NAMALWA (cell line): ENCODE measurements around the gene ARHGEF4.

ENCODE experiments used
- DNase-seq: peaks from one replicate; pipeline ENCODE4 v3.0.0-alpha.2; 2015; ENCODE audit warnings: low spot score

ARHGEF4 gene

DNA sequence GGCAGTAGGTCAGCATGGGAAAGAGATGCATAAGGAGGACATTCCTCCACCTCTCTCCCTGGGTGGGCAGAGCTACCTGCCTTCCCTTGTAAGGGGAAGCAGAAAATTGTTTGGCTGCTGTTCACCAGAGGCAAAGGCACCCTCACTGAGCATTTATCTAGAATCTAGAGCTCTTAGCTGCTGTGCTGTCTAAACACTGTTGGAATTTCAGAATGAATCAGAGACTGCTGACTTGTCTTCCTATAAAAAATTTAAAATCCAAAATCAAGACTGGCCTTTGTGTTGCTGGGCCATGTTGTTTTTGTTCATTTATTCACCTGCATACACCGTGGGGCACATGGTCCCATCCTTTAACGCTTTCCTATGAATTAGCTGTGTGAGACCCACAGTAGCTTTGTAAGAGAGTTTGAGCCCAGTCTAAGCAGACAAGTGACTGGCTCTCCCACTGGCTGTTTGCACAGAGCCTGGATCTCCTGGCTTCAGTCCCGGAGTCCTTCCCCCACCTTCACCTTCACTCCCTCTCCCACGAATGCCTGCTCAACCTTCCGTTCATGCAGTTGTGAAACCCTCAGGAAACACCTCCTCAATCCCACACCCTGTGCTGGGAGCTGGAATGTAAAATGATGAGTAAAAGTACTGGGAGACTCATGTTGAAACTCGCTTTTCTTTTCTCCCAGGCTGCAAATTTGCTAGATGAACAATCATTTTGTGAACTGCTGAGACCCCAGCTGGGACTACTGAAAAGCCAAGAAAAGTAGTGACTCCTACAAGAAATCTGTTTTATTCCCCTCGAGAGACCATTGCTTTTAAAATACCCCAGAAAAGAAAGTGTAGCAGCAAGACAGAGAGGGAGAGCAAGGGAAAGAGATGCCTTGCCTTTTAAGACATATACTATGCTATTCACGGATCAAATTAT is 180.4 kb downstream of the ARHGEF4 start:
- no peak for DNase-seq

DNA sequence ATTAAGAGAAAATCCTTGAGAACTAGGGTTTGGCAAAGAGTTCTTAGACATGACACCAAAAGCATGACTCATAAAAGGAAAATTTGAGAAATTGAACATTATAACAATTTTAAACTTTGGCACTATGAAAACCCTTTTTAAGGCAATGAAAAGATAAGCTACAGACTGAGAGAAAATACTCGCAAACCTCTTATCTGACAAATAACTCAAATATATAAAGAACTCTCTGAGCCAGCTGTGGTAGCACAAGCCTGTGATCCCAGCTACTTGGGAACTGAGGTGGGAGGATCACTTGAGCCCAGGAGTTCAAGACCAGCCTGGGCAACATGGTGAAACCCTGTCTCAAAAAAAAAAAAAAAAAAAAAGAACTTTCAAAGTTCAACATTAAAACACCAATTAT is 186.0 kb downstream of the ARHGEF4 start:
- no peak for DNase-seq

DNA sequence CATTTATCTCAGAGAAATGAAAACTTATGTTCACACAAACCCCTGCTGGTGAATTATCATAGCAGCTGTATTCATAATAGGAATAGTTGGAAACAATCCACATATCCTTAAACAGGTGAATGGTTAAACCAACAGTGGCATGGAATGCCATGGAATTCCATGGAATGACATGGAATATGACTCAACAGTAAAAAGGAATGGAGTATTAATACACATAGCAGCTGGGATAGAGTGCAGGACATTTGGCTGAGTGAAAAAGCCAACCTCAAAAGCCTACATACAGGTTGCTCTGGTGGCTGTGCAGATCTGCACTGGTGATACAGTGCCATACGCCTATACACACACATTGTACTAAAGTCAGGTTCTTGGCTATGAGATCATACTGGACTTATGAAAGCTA is 187.0 kb downstream of the ARHGEF4 start:
- no peak for DNase-seq

DNA sequence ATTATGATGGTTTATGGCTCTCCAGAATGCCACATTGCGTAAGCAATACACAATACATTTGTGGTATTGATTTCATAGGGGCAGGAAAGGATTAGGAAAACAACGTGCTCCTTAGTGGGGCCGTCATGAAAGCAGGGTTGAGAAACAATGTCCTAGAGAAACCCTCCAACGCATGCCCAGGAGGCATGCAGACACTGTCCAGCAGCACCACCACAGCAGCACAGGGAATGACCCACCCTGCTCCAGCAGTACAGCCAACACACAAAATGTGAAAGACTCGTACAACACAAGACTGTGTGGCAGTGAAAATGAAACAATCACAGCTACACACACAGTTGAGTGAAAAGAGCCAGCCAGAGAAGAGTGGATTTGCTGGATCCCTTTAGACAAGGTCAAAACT is 190.2 kb downstream of the ARHGEF4 start:
- DNase-seq: no peak

- DNase-seq: no peak
Observed at GRCh38 chr2:131027566-131028528, 191.1 kb downstream of the ARHGEF4 start.

DNA sequence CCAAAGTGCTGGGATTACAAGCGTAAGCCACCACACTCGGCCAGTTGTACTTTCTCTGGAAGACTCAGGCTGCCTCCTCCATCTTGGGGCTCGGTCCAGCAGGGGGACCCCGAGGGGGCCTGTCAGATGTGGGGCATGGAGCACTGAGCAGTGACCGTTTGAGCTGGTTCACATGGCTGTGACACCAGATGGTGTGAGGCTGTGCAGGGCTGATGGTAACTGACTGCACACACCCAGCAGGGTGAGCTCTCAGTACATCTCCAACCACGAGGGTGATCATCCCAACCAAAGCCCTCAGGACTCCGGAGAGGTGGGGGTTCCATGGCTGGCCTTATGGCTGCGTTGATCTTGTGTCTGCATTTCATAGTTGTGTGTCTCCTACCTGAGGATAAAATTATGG is 193.1 kb downstream of the ARHGEF4 start:
- DNase-seq: peak; percentile 22

DNA sequence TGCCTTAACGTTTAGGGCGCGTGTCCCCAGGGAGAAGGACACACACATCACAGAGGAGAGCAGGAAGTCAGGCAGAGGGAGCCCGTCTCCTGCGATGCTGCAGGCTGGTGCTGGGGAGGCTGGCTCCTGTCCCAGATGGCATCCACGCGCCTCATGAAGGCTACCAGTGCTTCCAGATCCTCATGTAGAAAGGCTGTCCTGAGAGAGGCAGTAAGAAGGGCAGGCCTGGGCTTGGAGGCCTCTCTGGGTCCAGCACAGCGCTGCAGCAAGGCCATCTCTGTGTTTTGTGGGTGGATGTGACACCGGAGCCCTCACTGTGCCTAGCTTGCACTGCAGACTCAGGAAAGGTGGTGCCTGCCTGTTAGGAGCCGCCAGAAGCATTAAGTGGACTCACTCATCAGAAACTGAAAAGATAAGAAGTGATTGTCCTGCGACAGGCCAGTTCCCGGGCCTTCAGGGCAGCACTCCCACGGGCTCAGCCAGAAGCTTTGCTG is 193.8 kb downstream of the ARHGEF4 start:
- DNase-seq: no peak

GRCh38 chr2:131031431-131031841 is 194.7 kb downstream of the ARHGEF4 start:
- DNase-seq: no peak

DNA sequence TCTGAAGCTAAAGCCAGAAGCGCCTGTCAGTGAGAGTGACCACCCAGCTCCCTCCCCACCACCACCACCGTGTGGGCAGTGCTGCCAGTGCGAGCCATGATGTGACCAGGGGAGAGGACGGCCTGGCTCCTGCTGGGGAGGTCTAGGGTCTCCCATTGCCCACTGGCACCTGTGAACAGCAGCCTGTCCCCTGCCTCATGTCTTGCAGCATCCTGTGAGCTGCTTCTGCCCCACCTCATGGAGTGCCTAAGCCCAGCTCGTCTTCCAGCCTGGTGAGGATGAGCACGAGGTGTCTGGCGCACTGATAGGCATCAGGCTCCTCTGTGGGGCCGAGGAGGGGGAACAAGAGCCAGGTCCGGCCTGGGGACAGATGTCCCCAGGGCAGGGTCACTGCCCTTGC is 195.2 kb downstream of the ARHGEF4 start:
- DNase-seq: no peak

GRCh38 chr2:131032393-131032836 is 195.7 kb downstream of the ARHGEF4 start:
- DNase-seq: no peak

DNA sequence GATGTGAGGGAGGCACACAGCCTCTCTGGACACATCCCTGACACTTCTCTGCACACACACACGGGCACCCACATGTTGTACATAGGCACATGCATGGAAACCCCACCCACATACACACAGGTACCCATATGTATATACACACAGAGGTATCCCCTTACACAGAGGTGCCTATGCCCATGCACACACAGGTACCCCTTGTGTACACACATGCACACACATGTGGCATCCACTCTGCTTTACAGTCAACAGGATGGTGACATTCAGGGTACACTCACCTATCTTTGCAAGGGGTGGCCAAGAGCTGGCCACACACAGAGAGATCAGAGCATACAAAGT is 197.0 kb downstream of the ARHGEF4 start:
- DNase-seq: no peak

DNA sequence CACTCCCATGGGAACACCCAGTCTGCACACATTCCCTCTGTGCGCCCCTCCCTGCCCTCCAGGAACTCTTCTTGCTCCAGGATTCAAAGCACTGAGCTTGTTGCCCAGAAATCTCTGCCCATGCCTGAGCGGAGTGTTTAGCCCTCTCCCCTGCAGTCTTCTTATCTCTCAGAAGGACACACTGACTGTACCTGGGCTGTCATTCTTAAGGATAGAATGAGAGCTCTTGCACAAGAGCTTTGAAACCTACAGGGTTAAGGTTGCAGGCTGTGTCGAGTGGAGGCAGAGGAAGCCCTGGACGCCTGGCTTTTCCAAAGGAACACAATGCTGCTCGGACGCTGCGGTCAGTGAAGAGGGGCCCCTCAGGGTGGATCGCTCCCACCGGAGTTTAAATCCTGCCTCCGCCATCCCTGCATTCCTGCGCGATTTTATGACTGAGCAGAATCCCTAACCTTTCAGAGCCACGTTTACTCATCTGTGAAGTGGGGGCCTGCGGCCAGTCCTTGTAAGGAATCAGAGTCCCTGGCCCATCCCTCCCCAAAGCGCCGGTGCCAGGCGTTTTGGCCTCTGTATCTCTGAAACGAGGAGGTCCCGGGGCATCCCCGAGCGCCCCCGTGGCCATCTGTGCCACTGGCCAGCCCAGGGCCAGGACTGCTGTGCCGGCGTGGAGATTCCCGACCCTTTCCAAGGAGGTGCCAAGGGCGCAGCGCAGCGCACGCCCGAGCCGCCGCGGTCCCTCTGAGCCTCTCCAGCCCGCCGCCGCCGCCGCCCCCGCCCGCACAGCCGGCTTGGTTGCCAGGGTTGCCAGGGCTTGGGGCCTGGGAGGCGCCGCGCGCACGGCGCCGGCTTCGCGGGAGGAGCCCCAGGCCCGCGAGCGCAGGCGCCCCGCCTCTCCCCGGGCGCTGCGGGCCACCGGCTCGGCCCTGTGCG is 197.7 kb downstream of the ARHGEF4 start:
- DNase-seq: no peak

DNA sequence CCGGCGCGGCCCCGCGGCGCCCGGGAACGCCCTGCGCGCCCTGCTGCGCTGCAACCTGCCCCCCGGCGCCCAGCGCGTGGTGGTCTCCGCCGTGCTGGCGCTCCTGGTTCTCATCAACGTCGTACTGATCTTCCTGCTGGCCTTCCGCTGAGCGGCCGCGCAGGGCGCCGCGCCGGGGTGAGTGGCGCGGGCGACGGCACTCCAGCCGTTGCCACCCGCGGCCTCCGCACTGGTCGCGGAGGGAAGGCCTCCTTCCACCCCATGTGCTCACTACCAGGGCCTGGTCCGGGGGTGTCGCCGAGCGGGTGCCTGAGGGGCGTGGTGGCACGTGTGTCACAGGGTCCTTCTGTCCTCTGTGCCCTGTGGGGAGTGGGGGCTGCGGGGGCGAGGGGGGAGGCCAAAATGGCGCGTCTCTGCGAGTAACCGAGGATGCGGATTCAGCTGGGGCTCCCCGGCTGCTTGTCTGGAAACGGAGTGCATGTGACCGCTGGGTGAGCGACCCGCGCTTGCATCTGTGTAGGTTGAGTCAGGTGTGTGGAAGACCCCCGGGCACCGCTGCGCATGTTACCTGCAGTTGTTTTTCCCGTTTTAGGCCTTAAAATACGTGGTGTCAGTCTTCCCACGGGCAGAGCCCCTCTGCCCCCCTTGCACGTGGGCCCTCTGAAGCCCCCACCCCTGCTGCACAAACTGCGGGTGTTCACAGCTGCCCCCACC is 198.6 kb downstream of the ARHGEF4 start:
- DNase-seq: no peak

DNA sequence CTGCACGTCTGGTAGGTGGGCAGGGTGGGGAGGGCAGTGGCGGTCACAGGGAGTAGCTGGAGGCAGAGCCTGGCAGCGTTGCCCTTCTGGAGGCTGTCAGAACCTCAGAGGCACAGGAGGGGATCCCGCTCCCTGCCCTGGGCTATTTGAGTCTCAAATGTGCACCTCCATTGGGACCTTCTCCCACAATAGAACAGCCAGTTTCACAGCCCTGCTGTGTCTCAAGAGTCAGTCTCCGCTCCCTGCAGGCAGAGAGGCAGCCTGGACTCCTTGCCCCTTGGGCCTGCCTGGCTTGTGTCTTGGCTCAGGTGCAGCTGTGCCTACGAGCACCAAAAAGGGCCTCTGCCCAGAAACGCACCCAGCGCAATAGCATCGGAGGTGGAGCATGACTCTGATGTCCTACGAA is 199.1 kb downstream of the ARHGEF4 start:
- DNase-seq: no peak

GRCh38 chr2:131036269-131036668 is 199.6 kb downstream of the ARHGEF4 start:
- DNase-seq: no peak

GRCh38 chr2:131036696-131037397 is 200.1 kb downstream of the ARHGEF4 start:
- no peak for DNase-seq

GRCh38 chr2:131037398-131038257 is 200.9 kb downstream of the ARHGEF4 start:
- DNase-seq: no peak

DNA sequence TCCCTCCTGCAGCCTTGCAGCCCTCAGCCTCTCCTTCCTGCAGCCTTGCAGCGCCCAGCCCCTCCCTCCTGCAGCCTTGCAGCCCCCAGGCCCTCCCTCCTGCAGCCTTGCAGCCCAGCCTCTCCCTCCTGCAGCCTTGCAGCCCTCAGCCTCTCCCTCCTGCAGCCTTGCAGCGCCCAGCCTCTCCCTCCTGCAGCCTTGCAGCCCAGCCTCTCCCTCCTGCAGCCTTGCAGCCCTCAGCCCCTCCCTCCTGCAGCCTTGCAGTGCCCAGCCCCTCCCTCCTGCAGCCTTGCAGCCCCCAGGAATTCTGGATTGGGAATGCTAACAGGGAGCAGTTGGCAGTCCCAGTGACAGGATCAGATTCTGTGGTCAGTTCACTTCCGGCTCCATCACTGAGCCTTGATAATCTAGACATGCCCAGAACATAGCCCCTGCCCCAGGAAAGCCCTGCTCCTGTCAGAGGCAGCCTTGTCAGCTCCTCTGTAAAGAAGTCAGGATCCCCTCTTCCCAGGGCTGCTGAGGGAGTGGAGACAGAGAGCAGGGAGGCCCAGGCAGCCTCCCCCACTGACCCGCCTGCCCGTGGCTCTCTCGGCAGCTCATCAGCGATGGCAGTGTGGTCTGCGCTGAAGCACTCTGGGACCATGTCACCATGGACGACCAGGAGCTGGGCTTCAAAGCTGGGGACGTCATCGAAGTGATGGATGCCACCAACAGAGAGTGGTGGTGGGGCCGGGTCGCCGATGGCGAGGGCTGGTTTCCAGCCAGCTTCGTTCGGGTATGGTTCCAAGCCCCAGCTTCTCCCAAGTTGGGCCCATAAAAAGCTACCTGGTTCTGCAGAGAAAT is 201.8 kb downstream of the ARHGEF4 start:
- no peak for DNase-seq

GRCh38 chr2:131039101-131039440 is 202.4 kb downstream of the ARHGEF4 start:
- no peak for DNase-seq
